Raji (cell line): Measurements from ENCODE around the gene TRIM38.

Source experiments
- POLR2A ChIP-seq: IDR thresholded peaks from 2 replicates; pipeline ENCODE4 v1.6.1; 2011; ENCODE audit warnings: low read depth, low read length, control low read depth; ENCODE audit not compliant: insufficient read depth

The TRIM38 gene, protein sequence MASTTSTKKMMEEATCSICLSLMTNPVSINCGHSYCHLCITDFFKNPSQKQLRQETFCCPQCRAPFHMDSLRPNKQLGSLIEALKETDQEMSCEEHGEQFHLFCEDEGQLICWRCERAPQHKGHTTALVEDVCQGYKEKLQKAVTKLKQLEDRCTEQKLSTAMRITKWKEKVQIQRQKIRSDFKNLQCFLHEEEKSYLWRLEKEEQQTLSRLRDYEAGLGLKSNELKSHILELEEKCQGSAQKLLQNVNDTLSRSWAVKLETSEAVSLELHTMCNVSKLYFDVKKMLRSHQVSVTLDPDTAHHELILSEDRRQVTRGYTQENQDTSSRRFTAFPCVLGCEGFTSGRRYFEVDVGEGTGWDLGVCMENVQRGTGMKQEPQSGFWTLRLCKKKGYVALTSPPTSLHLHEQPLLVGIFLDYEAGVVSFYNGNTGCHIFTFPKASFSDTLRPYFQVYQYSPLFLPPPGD

DNA sequence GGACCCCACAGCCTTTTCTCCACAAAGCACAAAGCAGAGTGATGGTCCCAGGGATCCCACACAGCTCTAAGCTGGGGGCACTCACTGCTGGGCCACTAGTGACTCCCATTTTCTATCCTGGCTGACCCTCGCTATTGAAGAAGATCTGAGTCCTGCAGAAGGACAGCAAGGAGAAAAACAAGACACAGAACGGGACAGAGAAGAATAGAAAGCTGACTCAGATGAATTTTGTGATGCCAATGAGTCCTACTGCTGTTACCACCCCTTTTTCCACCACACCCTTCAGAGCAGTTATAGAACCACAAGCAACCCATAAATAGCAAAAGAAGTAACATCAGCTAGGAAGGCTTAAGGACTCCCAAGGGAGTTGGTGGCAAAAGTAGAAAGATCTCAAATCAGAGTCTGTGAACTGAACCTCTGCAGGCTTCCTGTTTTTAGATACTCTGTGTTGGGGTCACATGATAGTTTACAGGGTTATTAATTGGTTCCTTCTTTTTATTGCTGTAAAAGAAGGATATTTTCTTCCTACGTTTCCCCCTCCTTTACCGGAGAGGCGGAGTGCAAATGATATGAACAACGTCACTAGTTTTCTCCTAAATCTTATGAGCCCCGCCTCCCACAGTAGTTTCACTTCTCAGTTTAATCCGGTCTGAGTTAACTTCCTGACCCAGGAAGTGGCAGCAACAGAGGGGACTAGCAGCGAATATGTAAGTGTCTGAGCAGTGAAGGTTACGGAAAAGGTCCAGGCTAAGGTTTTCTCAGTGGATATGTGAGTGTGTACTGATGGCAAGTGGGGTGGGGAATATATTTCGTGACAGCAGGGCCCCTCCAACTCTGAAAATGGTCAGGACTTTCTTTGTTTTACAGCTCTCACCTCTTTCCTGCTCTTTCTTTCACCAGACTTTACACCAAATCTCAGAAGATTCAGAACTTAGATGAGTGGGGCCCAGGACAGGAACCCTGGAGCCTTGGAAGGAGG, at the start of gene TRIM38:
Gene TRIM38 (plus strand): TSS at position 654 of the 979 bp plus-strand sequence. CDS start 3,721 bp downstream, outside the sequence.
- TF ChIP-seq POLR2A = peak; percentile 87

DNA sequence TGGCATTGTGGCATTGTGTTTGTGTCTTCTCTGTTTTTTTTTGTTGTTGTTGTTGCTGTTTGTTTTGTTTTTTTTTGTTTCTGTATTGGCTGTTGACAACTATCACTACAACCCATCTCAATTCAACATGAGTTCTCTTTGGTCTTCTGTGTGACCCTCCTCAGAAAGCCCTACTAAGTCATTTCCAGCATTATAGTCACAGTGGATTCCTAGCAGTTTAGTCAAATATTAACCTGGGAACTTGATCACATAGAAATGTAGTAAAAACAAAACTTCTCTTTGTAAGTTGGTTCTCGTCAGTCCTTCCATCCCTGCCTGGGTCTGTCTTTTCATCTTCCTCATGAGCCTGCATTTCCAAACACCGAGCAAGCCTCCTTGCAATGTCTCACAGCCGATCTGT, 48.9 kb upstream of the TRIM38 start:
- no peak for TF ChIP-seq POLR2A

DNA sequence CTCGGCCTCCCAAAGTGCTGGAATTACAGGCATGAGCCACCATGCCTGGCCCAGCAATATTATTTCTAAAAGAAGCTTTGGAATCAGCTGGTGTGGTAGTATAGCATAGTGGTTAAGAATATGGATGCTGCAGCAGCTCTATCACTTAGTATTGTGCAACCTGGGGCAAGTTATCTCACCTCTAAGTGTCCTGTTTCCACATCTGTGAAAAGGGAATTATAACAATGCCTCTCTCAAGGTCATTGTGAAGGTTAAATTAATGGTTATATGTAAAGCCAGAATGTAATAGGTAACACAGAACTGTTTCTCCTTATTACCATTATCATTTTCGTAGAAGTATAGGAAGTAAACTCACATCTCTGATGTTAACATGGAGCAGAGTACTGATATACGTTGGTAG, 46.3 kb upstream of the TRIM38 start:
- TF ChIP-seq POLR2A = no peak

DNA sequence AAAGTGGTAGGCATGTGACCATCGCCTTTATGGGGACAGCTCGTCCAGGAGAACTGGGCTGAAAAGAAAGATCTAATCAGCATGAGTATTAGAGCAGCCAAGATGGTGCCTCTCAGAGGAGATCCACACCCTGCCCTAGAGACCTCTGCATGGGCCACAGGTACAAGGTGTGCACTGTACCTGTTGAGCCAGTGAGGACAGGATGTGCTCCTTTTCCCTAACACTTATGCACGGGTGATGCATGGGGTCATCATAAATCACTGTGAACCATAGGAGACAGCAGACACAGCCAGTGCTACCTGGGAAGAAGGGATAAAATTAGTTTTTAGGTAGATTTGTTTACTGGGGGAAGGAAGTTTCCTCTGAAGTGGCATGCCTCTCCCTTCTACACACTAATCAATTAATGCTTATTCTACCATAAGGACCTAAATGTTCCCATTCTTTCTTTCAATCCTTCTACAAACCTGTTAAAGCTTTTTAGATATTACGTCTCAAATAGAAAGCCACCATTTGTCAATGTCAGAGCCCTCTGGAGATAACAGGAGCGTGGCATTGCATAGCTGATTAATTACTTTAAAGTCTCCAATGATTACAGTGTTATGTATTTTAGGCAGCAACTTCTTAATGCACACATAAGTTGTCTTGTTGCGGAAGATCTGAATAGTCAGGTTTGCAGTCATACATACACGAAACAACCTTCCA, 45.7 kb upstream of the TRIM38 start:
- no peak for TF ChIP-seq POLR2A

DNA sequence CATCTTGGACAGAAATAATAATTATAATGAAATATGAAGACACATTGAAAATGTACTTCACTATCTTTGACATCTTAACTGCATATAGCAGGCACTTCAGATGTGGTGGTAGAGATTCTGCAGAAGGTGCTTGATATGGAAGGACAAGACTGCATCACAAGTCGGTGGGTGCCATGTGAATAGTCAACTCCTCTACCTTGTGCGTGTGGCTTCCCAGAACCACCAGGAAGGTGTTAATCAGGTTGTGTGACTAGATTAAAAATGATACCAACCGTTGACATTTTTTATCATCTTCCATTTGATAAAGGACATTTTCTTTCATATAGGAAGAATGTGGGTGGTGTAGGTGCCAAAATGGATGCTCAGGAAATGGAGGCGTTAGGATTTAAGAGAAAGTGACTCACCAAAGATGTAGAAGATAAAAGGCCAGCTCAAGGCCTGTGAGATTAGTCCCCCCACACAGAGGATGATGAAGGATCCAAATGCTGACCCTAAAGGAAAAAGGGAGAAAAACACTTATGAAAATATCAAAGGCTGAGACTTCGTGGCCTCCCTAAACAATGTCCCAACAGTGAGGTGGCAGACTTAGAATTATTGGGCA, 44.4 kb upstream of the TRIM38 start:
- no peak for TF ChIP-seq POLR2A

DNA sequence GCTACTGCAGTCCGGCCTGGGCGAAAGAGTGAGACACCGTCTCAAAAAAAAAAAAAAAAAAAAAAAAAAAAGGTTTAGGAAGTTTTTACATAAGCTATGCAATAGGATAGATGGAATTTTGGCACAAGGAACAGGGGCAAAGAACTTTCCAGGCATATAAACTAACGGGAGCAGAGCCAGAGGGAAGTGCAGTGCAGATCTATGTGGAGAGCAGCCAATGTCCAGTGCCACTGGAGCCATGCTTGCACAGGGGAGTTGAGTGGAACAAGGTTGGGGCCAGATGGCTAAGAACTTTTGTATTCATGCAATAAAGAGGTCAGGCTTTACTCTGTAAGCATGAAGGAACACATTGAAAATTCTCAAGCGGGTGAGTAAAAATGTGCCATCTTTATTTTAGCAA, 42.9 kb upstream of the TRIM38 start:
- no peak for TF ChIP-seq POLR2A

DNA sequence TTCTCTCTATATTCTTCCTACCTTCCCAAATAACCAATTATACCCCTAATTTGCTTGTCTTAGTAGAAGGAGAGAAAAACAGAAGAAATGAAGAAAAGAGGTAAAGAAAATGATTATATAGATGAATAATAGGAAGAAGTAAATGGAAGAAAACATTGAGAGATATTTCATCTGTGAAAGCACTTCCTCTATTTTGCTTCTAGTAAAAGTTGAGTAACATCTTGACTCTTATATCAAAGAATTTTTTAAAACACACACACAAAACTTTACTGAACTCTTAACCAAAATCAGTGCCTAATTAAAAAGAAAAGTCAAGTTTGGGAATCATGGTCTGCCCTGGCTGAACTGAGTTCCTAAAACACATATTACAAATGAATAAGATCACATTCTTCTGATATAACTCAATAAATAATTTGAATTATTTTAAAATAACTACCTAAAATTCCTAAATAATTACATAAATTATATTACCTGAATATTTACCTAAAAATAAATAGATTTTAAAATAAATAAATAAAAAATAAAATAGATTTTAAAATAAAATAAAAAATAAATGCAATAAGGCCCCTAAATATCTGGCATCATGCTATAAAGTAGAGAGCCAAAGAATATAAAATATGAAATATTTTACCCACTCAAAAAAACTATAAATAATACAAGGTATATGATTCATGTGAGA, 40.9 kb upstream of the TRIM38 start:
- TF ChIP-seq POLR2A = no peak

DNA sequence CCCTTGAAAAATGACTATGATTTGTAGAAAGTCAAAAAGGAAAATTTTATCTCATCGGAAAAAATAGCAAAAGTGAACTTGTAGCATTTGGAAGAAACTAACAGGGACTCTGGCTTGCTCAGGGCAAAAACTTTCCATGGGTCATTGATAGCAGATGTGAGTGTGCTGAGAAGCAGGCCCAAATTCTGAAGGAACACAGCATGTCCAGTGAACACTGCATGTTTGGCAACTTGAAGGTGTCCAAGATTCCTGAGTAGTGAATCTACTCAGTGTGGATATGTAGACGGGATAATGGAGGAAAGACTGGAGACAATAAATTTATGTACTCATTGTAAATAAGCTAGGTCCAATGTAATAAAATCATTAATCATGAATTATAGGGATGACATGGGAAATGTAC, 40.3 kb upstream of the TRIM38 start:
- no peak for TF ChIP-seq POLR2A

DNA sequence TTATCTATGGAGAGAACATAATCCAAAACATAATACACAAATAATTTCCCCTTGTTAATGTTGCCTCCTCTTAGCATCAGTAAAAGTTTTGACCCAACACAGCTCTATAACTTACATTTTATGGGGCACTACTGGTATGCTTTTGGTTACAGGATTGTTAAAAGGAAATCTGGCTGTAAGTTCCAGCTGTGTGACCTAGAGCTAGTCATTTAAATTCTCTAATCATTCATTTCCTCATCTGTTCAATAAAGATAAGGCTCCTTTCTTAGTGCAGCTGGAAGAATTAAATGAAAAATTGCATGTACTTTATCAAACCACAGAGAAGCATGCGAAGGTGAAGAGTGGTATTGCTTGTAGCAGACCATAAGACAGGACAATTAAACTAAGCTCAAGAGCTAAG, 36.7 kb upstream of the TRIM38 start:
- no peak for TF ChIP-seq POLR2A

DNA sequence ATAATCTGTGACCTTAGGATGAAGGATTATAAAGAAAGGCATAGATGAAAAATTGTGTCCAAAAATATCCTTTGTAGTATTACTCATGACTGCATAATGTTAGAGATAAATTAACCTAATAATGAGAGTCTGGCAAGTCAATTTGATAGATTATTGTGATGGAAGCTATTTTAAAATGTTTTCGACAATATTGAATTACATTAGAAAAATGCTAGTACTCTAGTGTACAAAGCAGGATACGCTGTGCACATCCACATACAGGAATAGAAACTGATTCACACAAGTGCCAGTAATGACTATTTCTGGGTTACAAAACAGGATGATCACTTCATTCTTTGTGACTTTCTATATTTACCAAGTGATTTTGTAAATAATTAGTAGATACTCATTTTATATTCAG, 35.4 kb upstream of the TRIM38 start:
- TF ChIP-seq POLR2A = no peak

DNA sequence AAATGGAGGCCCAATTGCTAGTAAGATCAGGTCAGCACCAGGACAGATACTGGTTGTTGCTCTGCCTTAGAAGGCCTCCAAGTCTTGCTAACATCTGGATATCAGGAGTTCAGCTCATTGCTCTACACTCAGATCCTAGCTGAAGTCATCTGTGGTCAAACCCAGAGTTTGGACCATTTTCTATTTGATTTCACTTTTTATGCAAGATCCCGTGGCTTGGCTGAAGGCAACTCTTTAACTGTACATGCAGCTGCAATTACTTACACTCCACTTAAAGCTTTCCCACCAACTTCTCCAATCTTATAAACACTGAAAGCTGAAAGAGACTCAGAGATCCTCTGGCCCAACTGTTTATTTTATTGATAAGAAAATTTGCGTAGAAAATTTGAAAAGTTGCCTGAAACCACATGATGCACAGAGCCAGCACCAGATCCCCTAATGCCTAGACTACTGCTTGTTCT, 34.8 kb upstream of the TRIM38 start:
- TF ChIP-seq POLR2A = no peak

DNA sequence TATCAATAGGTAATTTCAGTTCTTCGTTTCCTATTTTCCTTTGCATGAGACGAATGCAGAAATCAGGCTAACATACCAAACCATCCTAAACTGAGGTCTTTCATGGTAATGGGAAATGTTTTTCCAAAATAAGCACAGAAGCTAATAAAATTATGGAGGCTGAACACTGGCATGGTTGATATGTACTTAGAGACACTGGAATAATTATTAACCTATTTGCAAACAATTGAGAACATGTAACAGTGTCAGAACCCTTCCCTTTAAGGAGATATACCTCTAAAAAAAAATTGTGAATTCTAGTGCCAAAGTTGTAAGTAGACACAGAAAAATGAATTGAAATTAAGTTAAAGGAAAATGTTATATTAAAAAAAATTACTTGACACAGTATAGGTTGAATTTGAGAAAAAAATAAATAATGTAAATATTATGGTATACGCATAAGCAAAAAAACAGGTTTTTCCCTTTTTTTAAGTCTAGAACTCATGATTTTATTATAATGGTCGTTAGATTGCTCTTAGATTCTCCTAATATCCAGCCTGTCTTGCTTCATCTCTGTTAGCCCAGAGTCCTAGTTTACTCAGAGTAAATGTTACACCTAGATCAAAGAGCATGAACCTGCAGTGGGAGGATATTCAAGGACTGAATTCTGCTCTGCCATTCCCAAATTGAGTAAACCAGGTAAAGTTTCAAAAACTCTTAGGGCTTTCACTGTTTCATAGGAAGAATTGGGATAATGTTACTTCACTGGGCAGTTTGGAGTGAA, 33.9 kb upstream of the TRIM38 start:
- TF ChIP-seq POLR2A = no peak
